ENCODE measurements around the gene ITGAX.

The ITGAX gene

DNA sequence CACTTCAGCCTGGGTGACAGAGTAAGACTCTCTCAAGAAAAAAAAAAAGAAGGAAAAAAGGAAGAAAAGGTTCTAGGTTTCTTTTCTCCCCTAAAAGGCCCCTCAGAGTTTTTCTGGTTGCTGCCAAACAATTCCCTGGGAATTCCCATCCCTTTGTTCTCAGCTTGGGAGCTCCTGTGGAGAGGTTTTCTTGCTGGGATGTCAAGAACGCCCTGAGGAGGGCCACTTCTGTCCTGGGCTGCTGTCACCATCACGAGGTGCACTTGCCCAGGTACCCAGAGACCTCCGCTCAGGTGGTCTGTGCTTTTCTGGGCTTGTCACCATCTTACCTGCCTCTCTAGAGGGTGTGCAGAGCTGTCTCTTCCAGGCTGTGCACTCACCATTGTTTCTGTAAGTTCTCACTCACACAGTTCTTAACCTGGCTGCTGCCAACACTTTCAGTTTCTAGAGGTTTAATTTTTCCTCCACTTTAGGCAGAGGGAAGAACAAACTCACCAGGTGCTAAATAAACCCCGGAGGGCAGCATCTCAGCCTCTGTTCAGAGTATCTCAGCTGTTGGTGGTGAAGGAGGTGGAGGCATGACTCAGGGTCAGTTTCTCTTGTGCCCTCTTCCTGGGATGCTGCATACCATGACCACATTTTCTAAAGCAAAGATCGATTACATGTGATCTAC is 75.5 kb downstream of the ITGAX start:
- Histone ChIP-seq H3K9me2 (replicated peaks; ENCODE audit: insufficient read depth, low read length) (no peaks in the 10 kb centered on the region), H3K27ac (ENCODE audit: low read depth, low read length) (no peak overlapping the region), H3K36me3 (ENCODE audit: low read length) (no peaks in the 10 kb centered on the region), H3F3A (ENCODE audit: insufficient read depth) (no peaks in the 10 kb centered on the region), H3K9me3 (ENCODE audit: insufficient read depth, low read length) (no peaks in the 10 kb centered on the region), H3K4me2 (ENCODE audit: low read depth, low read length, poor library complexity, severe bottlenecking) (no peak overlapping the region), H3K79me2 (ENCODE audit: insufficient read depth, low read length) (no peaks in the 10 kb centered on the region), H3K9ac (ENCODE audit: low read length) (no peak overlapping the region), H3K4me3 (ENCODE audit: insufficient read depth, low read length, poor library complexity, severe bottlenecking) (no peak overlapping the region), H2AFZ (ENCODE audit: low read depth, low read length, severe bottlenecking) (no peak overlapping the region), H3K27me3 (ENCODE audit: low read length) (no peaks in the 10 kb centered on the region), H4K20me1 (ENCODE audit: low read depth, low read length) (no peaks in the 10 kb centered on the region)
- TF ChIP-seq EZH2phosphoT487 (conservative IDR thresholded peaks at IDR 0.05; ENCODE audit: low read length) (no peak), CTCF (IDR thresholded peaks at IDR 0.05; ENCODE audit: insufficient read depth, low read length, poor library complexity, severe bottlenecking) (no peak)
